ENCODE measurements around the gene BHMT2.

- TF ChIP-seq SAP130 (CRISPR knock-in tag; IDR thresholded peaks at IDR 0.05; ENCODE audit: low read depth) (no peak), ZNF670 (CRISPR knock-in tag; IDR thresholded peaks at IDR 0.05; ENCODE audit: borderline replicate concordance) (no peak), SMAD3 (CRISPR knock-in tag; IDR thresholded peaks at IDR 0.05) (no peak), ZNF576 (CRISPR knock-in tag; IDR thresholded peaks at IDR 0.05) (no peak), ATF4 (CRISPR knock-in tag; IDR thresholded peaks at IDR 0.05) (no peak), ZBTB33 (CRISPR knock-in tag; IDR thresholded peaks at IDR 0.05) (no peak), TRAFD1 (CRISPR knock-in tag; IDR thresholded peaks at IDR 0.05; ENCODE audit: borderline replicate concordance) (no peak), CHD2 (IDR thresholded peaks at IDR 0.05; ENCODE audit: low read depth, low read length) (no peak), DR1 (CRISPR knock-in tag; IDR thresholded peaks at IDR 0.05) (no peak), YEATS4 (CRISPR knock-in tag; IDR thresholded peaks at IDR 0.05; ENCODE audit: borderline replicate concordance) (no peak), ATF6 (CRISPR knock-in tag; conservative IDR thresholded peaks at IDR 0.05) (no peak), GLI4 (CRISPR knock-in tag; IDR thresholded peaks at IDR 0.05; ENCODE audit: borderline replicate concordance) (no peak)
Observed at GRCh38 chr5:79119486-79119885, 49.9 kb downstream of the BHMT2 start.
